Activated CD4-positive, alpha-beta T cell treated with anti-CD3 and anti-CD28 coated beads, Interleukin-2, amount 10 ng/mL, durations not matched to agents 7 days and 5 days (primary cell): ENCODE data around the gene INPP5D. TPM values are rescaled to one million over a fixed set of nuclear protein-coding genes. Genes with fewer than 3 reads are reported as not detected.
"Not testable (repeated sequence)": the region's sequence is repeated elsewhere in the genome, so short reads cannot be mapped to it uniquely, and the experiment has no call there.

Experiments
- CTCF ChIA-PET: fragments of 350-600 bp; sonication (Branson Sonifier 250); formaldehyde crosslinking; loops from one replicate; lab custom pipeline; 2021; ENCODE audit warnings: antibody characterized with exemption; lab: Charles Lee
- POLR2A ChIA-PET: fragments of 350-600 bp; sonication (Branson Sonifier 250); formaldehyde crosslinking; loops from one replicate; lab custom pipeline; 2021; ENCODE audit warnings: antibody characterized with exemption; lab: Charles Lee
- DNase-seq: peaks from one replicate; pipeline ENCODE4 v3.0.0-alpha.2; 2020
- H3K27ac Mint-ChIP-seq: one replicate; pipeline ENCODE4 v1.8.0; 2021; ENCODE audit warnings: mild to moderate bottlenecking, moderate library complexity, mixed read lengths
- H3K27me3 Mint-ChIP-seq: one replicate; pipeline ENCODE4 v1.8.0; 2021; ENCODE audit warnings: mixed read lengths
- H3K36me3 Mint-ChIP-seq: one replicate; pipeline ENCODE4 v1.8.0; 2021; ENCODE audit warnings: low read depth, mixed read lengths
- H3K4me1 Mint-ChIP-seq: one replicate; pipeline ENCODE4 v1.8.0; 2021; ENCODE audit warnings: mixed read lengths
- H3K4me3 Mint-ChIP-seq: one replicate; pipeline ENCODE4 v1.8.0; 2021; ENCODE audit warnings: mild to moderate bottlenecking, moderate library complexity, mixed read lengths
- H3K9me3 Mint-ChIP-seq: one replicate; pipeline ENCODE4 v1.8.0; 2021; ENCODE audit warnings: mixed read lengths
- total RNA-seq, 2 experiments: library from RNA; stranded (reverse); gene quantifications; one replicate each; pipeline ENCODE4 v1.2.3, GENCODE V29; 2021

INPP5D gene
- total RNA-seq, 2 experiments from 2014 or later = 121 to 138 TPM

DNA sequence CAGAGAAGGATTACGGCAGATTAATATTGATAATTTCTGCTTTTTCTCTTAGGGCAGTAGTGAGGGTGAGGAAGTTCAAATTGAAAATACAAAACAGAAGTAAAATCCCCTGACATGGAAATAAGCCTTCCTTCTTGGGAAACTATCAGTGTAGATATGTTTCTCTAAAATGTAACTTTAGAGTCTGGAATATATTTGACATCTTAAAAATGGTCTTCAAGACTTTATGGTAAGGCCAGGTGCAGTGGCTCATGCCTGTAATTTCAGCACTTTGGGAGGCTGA is 33.0 kb downstream of the INPP5D start:
- CTCF ChIA-PET = no interaction called here
- POLR2A ChIA-PET = no interaction called here
- Mint-ChIP-seq H3K27me3 (no peaks in the 10 kb centered on the region), H3K36me3 (peaks cover 51% of the 10 kb centered on the region), H3K9me3 (no peaks in the 10 kb centered on the region), H3K4me1 (peaks cover 35% of the 10 kb centered on the region), H3K27ac (no peak overlapping the region), H3K4me3 (no peak overlapping the region)
- no peak for DNase-seq

DNA sequence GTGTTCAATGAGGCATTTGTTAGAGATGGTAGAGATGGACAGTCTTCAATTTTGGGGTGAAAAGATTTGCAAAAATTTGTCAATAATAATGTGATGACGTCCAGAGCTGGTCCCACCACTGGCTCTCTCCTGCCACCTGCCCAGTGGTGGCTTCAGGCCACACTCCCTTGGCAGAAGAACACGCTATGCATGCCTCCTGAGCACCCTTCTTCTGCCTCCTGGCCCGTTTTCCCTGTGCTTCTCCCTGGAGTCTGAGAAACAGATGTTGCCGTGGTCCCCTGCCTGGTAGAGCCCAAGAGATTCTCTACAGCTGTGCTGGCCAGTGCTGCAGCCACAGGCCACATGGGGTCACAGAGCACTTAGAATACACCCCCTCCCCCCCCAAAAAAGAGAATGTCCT is 33.6 kb downstream of the INPP5D start:
- DNase-seq = no peak
- ChIA-PET POLR2A (interaction anchor here (0.6 kb wide), 1 partner anchor 33 kb away, joined by 5 read pairs; no protein-coding TSS in a partner anchor), CTCF (interaction anchor here (0.6 kb wide), 1 partner anchor 10 kb away, joined by 3 read pairs; no protein-coding TSS in a partner anchor)
- Mint-ChIP-seq H3K36me3 (peaks cover 51% of the 10 kb centered on the region), H3K4me3 (no peak overlapping the region), H3K9me3 (no peaks in the 10 kb centered on the region), H3K4me1 (peaks cover 38% of the 10 kb centered on the region), H3K27me3 (no peaks in the 10 kb centered on the region), H3K27ac (no peak overlapping the region)

DNA sequence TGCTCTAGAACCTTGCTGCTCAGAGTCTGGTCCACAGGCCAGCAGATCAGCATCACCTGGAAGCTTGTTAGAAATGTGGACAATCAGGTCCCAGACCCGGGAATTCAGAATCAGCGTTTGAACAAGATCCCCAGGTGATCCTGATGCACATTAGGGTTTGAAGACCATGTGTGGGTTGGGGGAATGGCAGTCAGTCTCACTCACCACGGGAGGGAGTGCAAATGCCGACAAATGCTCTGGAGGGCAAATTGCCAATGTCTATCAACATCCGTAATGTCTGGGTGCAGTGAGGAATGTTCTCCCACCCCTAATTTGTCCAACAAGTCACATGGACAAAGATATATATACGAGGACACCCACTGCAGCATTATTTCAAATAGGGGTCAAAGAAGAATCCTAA is 34.5 kb downstream of the INPP5D start:
- Mint-ChIP-seq H3K9me3 (no peaks in the 10 kb centered on the region), H3K4me1 (peaks cover 43% of the 10 kb centered on the region), H3K27me3 (no peaks in the 10 kb centered on the region), H3K36me3 (peaks cover 55% of the 10 kb centered on the region), H3K27ac (no peak overlapping the region), H3K4me3 (no peak overlapping the region)
- CTCF ChIA-PET = interaction anchor here (1.0 to 1.4 kb wide), 2 partner anchors 12 to 13 kb away, joined by 3 to 4 read pairs; no protein-coding TSS in a partner anchor
- DNase-seq = no peak
- POLR2A ChIA-PET = no interaction called here

DNA sequence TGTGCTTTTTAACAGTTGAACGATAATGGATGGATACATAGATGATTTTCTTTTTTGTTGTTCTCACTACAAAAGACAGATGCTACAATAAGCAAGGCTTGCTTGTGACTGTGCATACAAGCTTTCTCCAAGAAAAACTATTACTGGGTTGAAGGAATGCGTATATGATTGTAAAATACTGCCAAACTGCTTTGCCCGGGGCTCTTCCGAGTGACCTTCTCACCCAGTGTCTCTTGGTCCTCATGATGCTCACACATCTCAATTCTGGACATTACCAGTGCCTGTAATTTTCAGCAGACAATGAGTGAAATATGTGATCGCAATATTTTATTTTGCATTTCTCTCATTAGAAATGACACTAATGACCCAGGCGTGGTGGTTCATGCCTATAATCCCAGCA is 35.9 kb downstream of the INPP5D start:
- H3K27ac Mint-ChIP-seq = no peak overlapping the region
- no peaks in the 10 kb centered on the region for H3K9me3 Mint-ChIP-seq
- H3K27me3 Mint-ChIP-seq = no peaks in the 10 kb centered on the region
- DNase-seq = no peak
- ChIA-PET CTCF (interaction anchor here (1.0 kb wide), 1 partner anchor 11 kb away, joined by 8 read pairs; no protein-coding TSS in a partner anchor), POLR2A (no interaction called here)
- peaks cover 59% of the 10 kb centered on the region for H3K36me3 Mint-ChIP-seq
- H3K4me1 Mint-ChIP-seq = peaks cover 53% of the 10 kb centered on the region
- no peak overlapping the region for H3K4me3 Mint-ChIP-seq

DNA sequence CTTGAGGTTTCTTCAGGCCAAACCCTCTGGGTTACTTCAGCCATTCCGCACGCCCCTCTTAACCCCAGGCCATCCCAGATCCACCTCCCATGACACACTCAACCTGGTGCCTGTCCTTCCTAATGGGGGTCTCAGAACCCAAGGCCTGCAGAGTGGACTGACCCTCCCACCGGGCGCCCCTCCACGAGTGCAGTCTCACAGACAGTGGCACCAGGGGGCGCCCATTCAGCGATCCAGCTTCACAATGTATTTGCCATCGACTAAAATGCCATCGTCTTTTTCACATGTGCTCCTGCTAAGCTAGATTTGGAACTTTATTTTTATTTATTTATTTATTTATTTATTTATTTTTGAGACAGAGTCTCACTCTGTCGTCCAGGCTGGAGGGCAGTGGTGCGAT is 38.5 kb downstream of the INPP5D start:
- Mint-ChIP-seq H3K4me1 (peaks cover 52% of the 10 kb centered on the region), H3K36me3 (peaks cover 61% of the 10 kb centered on the region), H3K4me3 (no peak overlapping the region), H3K27me3 (no peaks in the 10 kb centered on the region), H3K27ac (no peak overlapping the region), H3K9me3 (no peaks in the 10 kb centered on the region)
- CTCF ChIA-PET = interaction anchor here (0.6 to 2.2 kb wide), 4 partner anchors 9 to 439 kb away, joined by 3 to 7 read pairs (median 4); no protein-coding TSS in a partner anchor
- DNase-seq = no peak
- POLR2A ChIA-PET = no interaction called here

DNA sequence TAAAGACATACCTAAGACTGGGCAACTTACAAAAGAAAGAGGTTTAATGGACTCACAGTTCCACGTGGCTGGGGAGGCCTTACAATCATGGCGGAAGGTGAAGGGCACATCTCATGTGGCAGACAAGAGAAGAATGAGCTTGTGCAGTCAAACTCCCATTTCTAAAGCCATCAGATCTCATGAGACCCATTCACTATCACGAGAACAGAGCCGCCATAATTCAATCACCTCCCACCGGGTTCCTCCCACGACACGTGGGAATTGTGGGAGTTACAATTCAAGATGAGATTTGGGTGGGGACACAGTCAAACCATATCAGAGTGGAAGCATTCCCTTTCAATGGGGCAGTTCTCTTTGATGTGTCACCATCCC is 39.7 kb downstream of the INPP5D start:
- CTCF ChIA-PET = interaction anchor here (1.2 to 1.6 kb wide), 4 partner anchors 9 to 16 kb away, joined by 4 to 5 read pairs (median 4); no protein-coding TSS in a partner anchor
- Mint-ChIP-seq H3K4me1 (peaks cover 57% of the 10 kb centered on the region), H3K36me3 (peaks cover 60% of the 10 kb centered on the region)
- POLR2A ChIA-PET = interaction anchor here (0.5 kb wide), 1 partner anchor 39 kb away, joined by 3 read pairs; no protein-coding TSS in a partner anchor
- not testable (repeated sequence) for H3K4me3 Mint-ChIP-seq, H3K27ac Mint-ChIP-seq, H3K27me3 Mint-ChIP-seq, H3K9me3 Mint-ChIP-seq, DNase-seq

DNA sequence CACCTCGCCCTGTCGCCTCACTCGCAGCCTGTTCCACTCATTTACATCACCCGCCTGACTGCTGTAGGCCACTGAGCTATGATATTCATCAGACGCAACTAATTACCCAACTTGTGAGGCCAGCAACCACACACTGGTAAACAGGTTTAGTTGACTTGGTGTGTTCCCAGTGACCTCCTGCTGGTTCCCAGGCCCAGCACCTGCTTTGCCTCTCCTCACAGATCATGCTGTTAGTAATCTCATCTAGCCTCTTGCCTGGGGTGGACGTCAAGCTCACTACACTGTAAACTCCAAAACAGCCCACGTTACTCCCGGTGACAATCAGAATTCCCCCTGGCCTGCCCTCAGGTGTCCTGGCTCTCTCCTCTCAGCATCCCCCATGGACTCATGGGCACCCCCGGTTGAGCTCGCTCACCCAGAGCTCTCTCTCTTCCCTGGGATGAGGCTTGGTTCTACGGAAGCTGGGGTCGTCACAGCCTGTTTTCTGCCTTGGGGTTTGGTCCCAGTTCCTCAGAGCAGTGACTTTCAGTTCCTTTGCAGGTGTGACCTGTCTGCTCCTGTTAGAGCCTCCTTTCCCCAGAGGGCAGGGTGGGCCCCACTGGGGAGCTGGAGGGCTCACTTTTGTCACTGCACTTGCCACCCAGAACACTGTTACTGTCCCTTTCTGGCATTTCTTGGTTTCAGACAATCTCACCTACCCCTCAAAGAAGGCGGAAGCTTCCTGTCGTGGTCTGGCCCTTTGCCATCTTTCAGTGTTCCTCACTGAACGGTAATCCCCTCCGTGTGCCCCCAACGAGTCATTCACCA is 40.3 kb downstream of the INPP5D start:
- ChIA-PET CTCF (interaction anchor here (0.6 to 1.4 kb wide), 4 partner anchors 9 to 315 kb away, joined by 4 read pairs; no protein-coding TSS in a partner anchor), POLR2A (interaction anchor here (0.5 kb wide), 1 partner anchor 39 kb away, joined by 3 read pairs; no protein-coding TSS in a partner anchor)
- peak; percentile 43 for DNase-seq
- peak overlapping the region; percentile 26 for H3K4me3 Mint-ChIP-seq
- peaks cover 59% of the 10 kb centered on the region for H3K4me1 Mint-ChIP-seq
- H3K27me3 Mint-ChIP-seq = no peaks in the 10 kb centered on the region
- peaks cover 63% of the 10 kb centered on the region for H3K36me3 Mint-ChIP-seq
- no peaks in the 10 kb centered on the region for H3K9me3 Mint-ChIP-seq
- peak overlapping the region; percentile 78 for H3K27ac Mint-ChIP-seq

DNA sequence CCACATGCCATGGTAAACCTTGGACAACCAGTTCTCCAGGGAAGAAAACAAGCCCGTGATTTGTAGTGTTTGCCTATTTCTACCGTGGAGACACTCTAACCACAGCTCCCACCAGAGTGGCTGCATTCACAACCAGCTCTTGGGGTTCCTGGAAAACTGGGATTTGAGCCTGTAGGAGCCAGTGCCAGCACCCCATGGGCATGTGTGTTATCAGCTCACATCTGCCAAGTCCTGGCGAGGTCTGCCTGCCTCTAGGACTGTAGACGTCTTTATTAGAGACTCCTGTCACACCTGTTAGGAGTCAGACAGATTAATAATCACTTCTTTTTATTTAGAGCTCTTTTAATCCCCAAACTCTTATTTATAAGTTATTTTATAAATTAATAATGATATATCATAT is 41.0 kb downstream of the INPP5D start:
- DNase-seq = no peak
- Mint-ChIP-seq H3K27me3 (no peaks in the 10 kb centered on the region), H3K36me3 (peaks cover 68% of the 10 kb centered on the region)

DNA sequence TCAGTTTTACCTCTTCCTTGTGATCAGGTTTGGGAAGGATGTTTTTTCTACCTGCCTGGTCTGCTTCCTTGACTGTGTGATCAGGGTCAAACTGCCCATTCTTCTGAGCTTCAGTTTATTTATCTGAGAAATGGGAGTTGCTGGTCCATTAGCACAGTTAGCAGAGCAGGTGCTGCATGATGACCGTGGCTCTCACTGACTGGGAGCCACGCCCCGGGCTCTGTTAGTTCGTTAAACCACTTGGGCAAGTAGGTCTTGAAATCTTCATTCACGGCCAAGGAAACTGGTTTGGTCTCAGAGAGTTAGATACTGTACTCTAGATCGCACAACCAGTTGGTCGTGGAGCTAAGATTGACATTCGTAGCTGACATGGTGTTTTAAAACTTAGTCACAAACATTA is 41.7 kb downstream of the INPP5D start:
- DNase-seq = no peak
- Mint-ChIP-seq H3K4me3 (no peak overlapping the region), H3K27ac (no peak overlapping the region), H3K9me3 (no peaks in the 10 kb centered on the region), H3K36me3 (peaks cover 68% of the 10 kb centered on the region), H3K4me1 (peaks cover 63% of the 10 kb centered on the region), H3K27me3 (no peaks in the 10 kb centered on the region)
- ChIA-PET CTCF (interaction anchor here (0.7 to 1.6 kb wide), 3 partner anchors 10 to 19 kb away, joined by 3 to 6 read pairs (median 3); no protein-coding TSS in a partner anchor), POLR2A (no interaction called here)

More for the DNA sequence above, 41.0 kb downstream of the INPP5D start:
- POLR2A ChIA-PET = no interaction called here
- Mint-ChIP-seq H3K27ac (peak overlapping the region; percentile 78), H3K4me1 (peaks cover 59% of the 10 kb centered on the region), H3K4me3 (no peak overlapping the region), H3K9me3 (no peaks in the 10 kb centered on the region)
- CTCF ChIA-PET = interaction anchor here (1.4 to 1.6 kb wide), 2 partner anchors 12 to 18 kb away, joined by 4 to 6 read pairs; no protein-coding TSS in a partner anchor

DNA sequence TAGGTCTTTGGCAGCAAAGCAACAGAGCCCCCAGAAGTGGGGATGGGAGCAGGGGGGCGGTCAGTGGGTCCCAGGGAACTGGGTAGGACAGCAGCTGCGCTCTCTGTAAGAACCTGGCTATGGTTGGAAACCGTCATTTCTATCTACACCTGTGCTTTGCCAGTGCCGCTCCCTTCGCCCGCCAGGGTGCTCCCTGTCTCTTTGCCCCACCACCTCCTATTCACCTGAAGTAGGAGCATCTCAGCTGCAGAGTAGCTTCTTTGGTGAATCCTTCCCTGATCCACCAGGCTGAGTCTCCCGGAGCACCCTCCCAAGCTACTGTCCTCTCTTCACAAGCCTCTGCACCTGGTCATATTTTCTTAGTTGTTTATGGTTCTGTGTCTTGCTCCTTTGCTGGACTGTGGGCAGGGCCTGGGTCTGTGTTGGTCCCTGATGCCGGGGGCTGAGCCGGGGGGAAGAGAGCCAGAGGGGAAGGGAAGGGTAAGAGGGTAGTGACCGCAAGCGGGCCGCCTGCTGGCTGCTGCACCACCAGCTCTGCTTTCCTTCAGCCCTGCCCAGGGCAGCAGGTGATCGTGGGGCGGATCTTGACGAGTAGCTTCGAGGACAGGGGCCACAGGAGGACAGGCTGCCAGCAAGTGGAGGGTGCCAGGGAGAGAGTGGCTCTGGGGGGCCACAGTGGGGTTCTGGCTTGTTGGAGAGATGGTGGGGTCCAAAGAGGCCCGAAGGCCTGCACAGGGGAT is 45.2 kb downstream of the INPP5D start:
- H3K9me3 Mint-ChIP-seq = no peaks in the 10 kb centered on the region
- H3K4me3 Mint-ChIP-seq = no peak overlapping the region
- CTCF ChIA-PET = interaction anchor here (0.9 to 1.1 kb wide), 2 partner anchors 25 to 43 kb away, joined by 3 to 5 read pairs; no protein-coding TSS in a partner anchor
- POLR2A ChIA-PET = interaction anchor here (0.6 kb wide), 1 partner anchor 394 kb away, joined by 5 read pairs; no protein-coding TSS in a partner anchor
- peak overlapping the region; percentile 65 for H3K27ac Mint-ChIP-seq
- no peaks in the 10 kb centered on the region for H3K27me3 Mint-ChIP-seq
- H3K36me3 Mint-ChIP-seq = peaks cover 44% of the 10 kb centered on the region
- DNase-seq = no peak
- H3K4me1 Mint-ChIP-seq = peaks cover 52% of the 10 kb centered on the region

DNA sequence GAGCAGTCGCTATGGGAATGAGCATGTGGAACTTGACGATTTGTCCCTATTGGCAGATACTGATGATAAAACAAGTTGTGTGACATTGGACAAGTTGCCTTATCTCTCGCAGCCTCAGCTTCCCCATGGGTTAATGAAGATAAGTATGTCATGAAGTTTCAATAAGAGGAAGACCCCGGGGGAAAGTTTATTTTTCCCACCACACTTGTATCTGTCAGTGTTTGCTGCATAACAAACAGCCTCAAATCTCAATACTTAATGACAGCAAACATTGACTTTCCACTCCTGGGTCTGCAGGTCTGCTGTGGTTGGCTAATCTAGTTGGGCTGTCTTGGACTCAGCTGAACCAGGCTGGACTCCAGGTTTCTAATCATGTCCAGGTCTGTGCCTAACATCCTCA is 45.8 kb downstream of the INPP5D start:
- Mint-ChIP-seq H3K27ac (no peak overlapping the region), H3K4me3 (no peak overlapping the region), H3K27me3 (no peaks in the 10 kb centered on the region), H3K9me3 (no peaks in the 10 kb centered on the region), H3K36me3 (peaks cover 38% of the 10 kb centered on the region), H3K4me1 (peaks cover 46% of the 10 kb centered on the region)
- ChIA-PET CTCF (interaction anchor here (0.7 to 2.0 kb wide), 2 partner anchors 9 to 35 kb away, joined by 3 to 8 read pairs; no protein-coding TSS in a partner anchor), POLR2A (no interaction called here)
- no peak for DNase-seq

DNA sequence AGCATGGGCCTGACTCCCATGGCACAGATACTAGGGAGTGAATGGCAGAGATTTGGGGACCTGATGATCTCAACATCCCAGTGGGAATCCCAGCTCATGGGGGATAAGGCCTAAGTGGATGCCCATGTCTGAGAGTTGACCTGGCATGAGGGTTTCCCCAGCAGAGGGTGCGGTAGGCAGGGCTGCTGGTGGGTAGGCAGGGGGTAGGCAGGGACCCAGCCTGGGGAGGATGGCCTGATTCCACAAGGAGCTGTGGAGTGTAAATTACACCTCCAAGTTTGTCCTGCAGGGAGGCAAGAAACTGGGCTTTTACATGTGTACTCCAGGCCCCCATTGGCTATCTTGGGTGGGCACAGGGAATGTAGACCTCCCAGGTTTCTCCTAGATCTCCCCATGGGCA is 46.9 kb downstream of the INPP5D start:
- no peaks in the 10 kb centered on the region for H3K9me3 Mint-ChIP-seq
- no peak overlapping the region for H3K4me3 Mint-ChIP-seq
- no peak for DNase-seq
- POLR2A ChIA-PET = no interaction called here
- peaks cover 41% of the 10 kb centered on the region for H3K4me1 Mint-ChIP-seq
- peak overlapping the region; percentile 73 for H3K27ac Mint-ChIP-seq
- no peaks in the 10 kb centered on the region for H3K27me3 Mint-ChIP-seq
- CTCF ChIA-PET = interaction anchor here (0.7 to 2.0 kb wide), 4 partner anchors 10 to 521 kb away, joined by 3 to 8 read pairs (median 4); partner anchors contain the start of gene ATG16L1
- H3K36me3 Mint-ChIP-seq = peaks cover 31% of the 10 kb centered on the region
